ENCODE data around the gene CSGALNACT2.

The CSGALNACT2 gene

GRCh38 chr10:43124574-43125273 lies 13.5 kb upstream of the CSGALNACT2 start:
- no peak for DNase-seq (ENCODE audit: low spot score)

GRCh38 chr10:43125274-43125845 lies 12.9 kb upstream of the CSGALNACT2 start:
- no peak for DNase-seq (ENCODE audit: low spot score)

- no peak for DNase-seq (ENCODE audit: low spot score)
These were observed 12.1 kb upstream of the CSGALNACT2 start for GRCh38 chr10:43125881-43126731.

- no peak for DNase-seq (ENCODE audit: low spot score)
These were observed 11.4 kb upstream of the CSGALNACT2 start for GRCh38 chr10:43126759-43127424.

GRCh38 chr10:43127442-43127841 lies 10.8 kb upstream of the CSGALNACT2 start:
- no peak for DNase-seq (ENCODE audit: low spot score)

GRCh38 chr10:43128331-43128730 lies 9.9 kb upstream of the CSGALNACT2 start:
- DNase-seq (ENCODE audit: low spot score), result no peak

GRCh38 chr10:43128958-43129706 lies 9.1 kb upstream of the CSGALNACT2 start:
- DNase-seq (ENCODE audit: low spot score), result peak; percentile 90

GRCh38 chr10:43130770-43131171 lies 7.5 kb upstream of the CSGALNACT2 start:
- no peak for DNase-seq (ENCODE audit: low spot score)

- DNase-seq (ENCODE audit: low spot score), result no peak
These were observed 7.0 kb upstream of the CSGALNACT2 start for GRCh38 chr10:43131256-43131655.

- no peak for DNase-seq (ENCODE audit: low spot score)
These were observed 6.3 kb upstream of the CSGALNACT2 start for GRCh38 chr10:43131906-43132305.

- no peak for DNase-seq (ENCODE audit: low spot score)
These were observed 5.1 kb upstream of the CSGALNACT2 start for GRCh38 chr10:43132867-43133787.

GRCh38 chr10:43134126-43134905 lies 3.9 kb upstream of the CSGALNACT2 start:
- DNase-seq (ENCODE audit: low spot score), result no peak

GRCh38 chr10:43135064-43135463 lies 3.2 kb upstream of the CSGALNACT2 start:
- DNase-seq (ENCODE audit: low spot score), result no peak

GRCh38 chr10:43135656-43136055 lies 2.6 kb upstream of the CSGALNACT2 start:
- no peak for DNase-seq (ENCODE audit: low spot score)

- DNase-seq (ENCODE audit: low spot score), result no peak
These were observed 1.8 kb upstream of the CSGALNACT2 start for GRCh38 chr10:43136432-43136831.

- DNase-seq (ENCODE audit: low spot score), result no peak
These were observed 1.1 kb upstream of the CSGALNACT2 start for GRCh38 chr10:43136995-43137716.

- DNase-seq (ENCODE audit: low spot score), result no peak
These were observed 576 bp upstream of the CSGALNACT2 start for GRCh38 chr10:43137717-43138020.

GRCh38 chr10:43138757-43139241 lies 554 bp downstream of the CSGALNACT2 start:
- DNase-seq (ENCODE audit: low spot score), result no peak

GRCh38 chr10:43141421-43141820 lies 3.2 kb downstream of the CSGALNACT2 start:
- no peak for DNase-seq (ENCODE audit: low spot score)
